Astrocyte (in vitro differentiated cells and primary cell): ENCODE results near the gene NUP62. TPM values are rescaled to one million over a fixed set of nuclear protein-coding genes. Genes with fewer than 3 reads are reported as not detected.

ENCODE experiments used
- DNase-seq: peaks from one replicate; pipeline ENCODE4 v3.0.0-alpha.2; 2010; ENCODE audit warnings: low read depth
- FAIRE-seq: peaks from 2 replicates; lab custom pipeline; 2011; peaks lifted over from hg19 to GRCh38; lab: Jason Lieb, UNC
- H2AFZ ChIP-seq: 2 replicates; pipeline ENCODE4 v1.6.0; 2012; ENCODE audit warnings: low read depth, low read length, inconsistent platforms
- H3K27ac ChIP-seq: 2 replicates; pipeline ENCODE4 v1.5.1; 2011; ENCODE audit warnings: low read depth, low read length, inconsistent platforms
- H3K27me3 ChIP-seq: 2 replicates; pipeline ENCODE4 v1.6.0; 2011; ENCODE audit warnings: low read length, inconsistent platforms; ENCODE audit not compliant: insufficient read depth
- H3K36me3 ChIP-seq: 2 replicates; pipeline ENCODE4 v1.5.1; 2011; ENCODE audit warnings: low read length, inconsistent platforms; ENCODE audit not compliant: insufficient read depth
- H3K4me1 ChIP-seq: 2 replicates; pipeline ENCODE4 v1.5.1; 2011; ENCODE audit warnings: low read length, inconsistent platforms; ENCODE audit not compliant: insufficient read depth
- H3K4me2 ChIP-seq: 2 replicates; pipeline ENCODE4 v1.6.0; 2012; ENCODE audit warnings: low read length, inconsistent platforms
- H3K4me3 ChIP-seq: 2 replicates; pipeline ENCODE4 v1.5.1; 2011; ENCODE audit warnings: low read depth, mild to moderate bottlenecking, low read length, inconsistent platforms; ENCODE audit not compliant: insufficient read depth
- H3K79me2 ChIP-seq: 2 replicates; pipeline ENCODE4 v1.6.0; 2012; ENCODE audit warnings: mild to moderate bottlenecking, low read length, inconsistent platforms; ENCODE audit not compliant: insufficient read depth
- H3K9ac ChIP-seq: 2 replicates; pipeline ENCODE4 v1.6.0; 2012; ENCODE audit warnings: mild to moderate bottlenecking, low read length, inconsistent platforms
- H3K9me3 ChIP-seq: 2 replicates; pipeline ENCODE4 v1.5.1; 2012; ENCODE audit warnings: low read depth, mild to moderate bottlenecking, low read length, inconsistent platforms; ENCODE audit not compliant: insufficient read depth
- H4K20me1 ChIP-seq: 2 replicates; pipeline ENCODE4 v1.6.0; 2012; ENCODE audit warnings: low read length, inconsistent platforms; ENCODE audit not compliant: insufficient read depth
- H3K27ac Mint-ChIP-seq: one replicate; pipeline ENCODE4 v1.8.0; 2021; ENCODE audit warnings: mild to moderate bottlenecking, mixed read lengths; ENCODE audit not compliant: unreplicated experiment
- H3K27me3 Mint-ChIP-seq: one replicate; pipeline ENCODE4 v1.8.0; 2021; ENCODE audit warnings: low read depth, mixed read lengths; ENCODE audit not compliant: unreplicated experiment
- H3K36me3 Mint-ChIP-seq: one replicate; pipeline ENCODE4 v1.8.0; 2021; ENCODE audit warnings: low read depth, mixed read lengths; ENCODE audit not compliant: unreplicated experiment
- H3K4me1 Mint-ChIP-seq: one replicate; pipeline ENCODE4 v1.8.0; 2021; ENCODE audit warnings: low read depth, mixed read lengths; ENCODE audit not compliant: unreplicated experiment
- H3K4me3 Mint-ChIP-seq: one replicate; pipeline ENCODE4 v1.8.0; 2021; ENCODE audit warnings: mild to moderate bottlenecking, moderate library complexity, mixed read lengths; ENCODE audit not compliant: unreplicated experiment
- H3K9me3 Mint-ChIP-seq: one replicate; pipeline ENCODE4 v1.8.0; 2021; ENCODE audit warnings: mild to moderate bottlenecking, mixed read lengths; ENCODE audit not compliant: unreplicated experiment
- CTCF ChIP-seq: IDR thresholded peaks from 2 replicates; pipeline ENCODE4 v1.5.1; 2011; ENCODE audit warnings: low read depth, mild to moderate bottlenecking, inconsistent platforms, low read length, moderate library complexity; ENCODE audit not compliant: insufficient read depth
- EZH2 ChIP-seq: IDR thresholded peaks from 2 replicates; pipeline ENCODE4 v1.6.1; 2012; ENCODE audit warnings: mild to moderate bottlenecking, low read length, inconsistent platforms; ENCODE audit not compliant: insufficient read depth
- total RNA-seq: library from RNA; stranded (reverse); gene quantifications from 2 replicates; pipeline ENCODE4 v1.2.1, GENCODE V29; 2021

Gene NUP62
- total RNA-seq, 1 donor from 2014 or later: 49.5 TPM

- peaks cover 2% of the 10 kb centered on the region for H3K9me3 Mint-ChIP-seq
- Histone ChIP-seq H3K27ac (no peak overlapping the region), H3K27me3 (no peaks in the 10 kb centered on the region), H3K4me3 (no peak overlapping the region), H3K36me3 (no peaks in the 10 kb centered on the region), H3K4me1 (no peaks in the 10 kb centered on the region), H3K9ac (no peak overlapping the region), H3K4me2 (no peak overlapping the region), H4K20me1 (no peaks in the 10 kb centered on the region), H2AFZ (no peak overlapping the region), H3K79me2 (no peaks in the 10 kb centered on the region), H3K9me3 (no peaks in the 10 kb centered on the region)
- no peaks in the 10 kb centered on the region for H3K4me1 Mint-ChIP-seq
- TF ChIP-seq CTCF (no peak), EZH2 (no peak)
- FAIRE-seq: no peak
- no peak for DNase-seq
- peaks cover 17% of the 10 kb centered on the region for H3K36me3 Mint-ChIP-seq
- H3K27ac Mint-ChIP-seq: no peak overlapping the region
- peaks cover 7% of the 10 kb centered on the region for H3K27me3 Mint-ChIP-seq
- H3K4me3 Mint-ChIP-seq: no peak overlapping the region
Measured at GRCh38 chr19:49977881-49978280, 48.6 kb upstream of the NUP62 start.

- H3K36me3 ChIP-seq: no peaks in the 10 kb centered on the region
- Mint-ChIP-seq H3K27ac (no peak overlapping the region), H3K36me3 (peaks cover 17% of the 10 kb centered on the region), H3K27me3 (peaks cover 13% of the 10 kb centered on the region), H3K4me1 (no peaks in the 10 kb centered on the region), H3K9me3 (peaks cover 2% of the 10 kb centered on the region), H3K4me3 (no peak overlapping the region)
- H3K4me2 ChIP-seq: no peak overlapping the region
- H3K79me2 ChIP-seq: no peaks in the 10 kb centered on the region
- no peaks in the 10 kb centered on the region for H3K27me3 ChIP-seq
- no peak overlapping the region for H3K9ac ChIP-seq
- H4K20me1 ChIP-seq: no peaks in the 10 kb centered on the region
- no peak for FAIRE-seq
- TF ChIP-seq CTCF: no peak
- H3K27ac ChIP-seq: no peak overlapping the region
- H3K4me1 ChIP-seq: no peaks in the 10 kb centered on the region
- no peak for DNase-seq
- H3K4me3 ChIP-seq: no peak overlapping the region
- no peak overlapping the region for H2AFZ ChIP-seq
- no peaks in the 10 kb centered on the region for H3K9me3 ChIP-seq
Measured at GRCh38 chr19:49977076-49977475, 47.8 kb upstream of the NUP62 start.

- Mint-ChIP-seq H3K4me1 (no peaks in the 10 kb centered on the region), H3K9me3 (peaks cover 2% of the 10 kb centered on the region), H3K27ac (no peak overlapping the region), H3K4me3 (no peak overlapping the region), H3K36me3 (peaks cover 11% of the 10 kb centered on the region), H3K27me3 (peaks cover 13% of the 10 kb centered on the region)
- no peaks in the 10 kb centered on the region for H3K9me3 ChIP-seq
- TF ChIP-seq CTCF: no peak
- no peak for TF ChIP-seq EZH2
- no peak overlapping the region for H3K4me3 ChIP-seq
- no peak for FAIRE-seq
- no peak overlapping the region for H3K4me2 ChIP-seq
- no peaks in the 10 kb centered on the region for H4K20me1 ChIP-seq
- no peak overlapping the region for H3K27ac ChIP-seq
- no peaks in the 10 kb centered on the region for H3K4me1 ChIP-seq
- no peaks in the 10 kb centered on the region for H3K36me3 ChIP-seq
- H3K79me2 ChIP-seq: no peaks in the 10 kb centered on the region
- no peak for DNase-seq
- H3K27me3 ChIP-seq: no peaks in the 10 kb centered on the region
- H3K9ac ChIP-seq: no peak overlapping the region
- no peak overlapping the region for H2AFZ ChIP-seq
Measured at GRCh38 chr19:49976496-49976895, 47.2 kb upstream of the NUP62 start.
